Gastroesophageal sphincter (tissue), 4 donors: ENCODE measurements around the gene LEMD3. TPM values are rescaled to one million over a fixed set of nuclear protein-coding genes. Genes with fewer than 3 reads are reported as not detected.

Experiments
- ATAC-seq: fragments of 150-250 bp; one replicate; pipeline ENCODE4 v1.9.1; 2016; ENCODE audit warnings: mild to moderate bottlenecking, moderate library complexity
- H3K27ac ChIP-seq, 4 donors: fragments of 200-600 bp; sonication (generic) in 3 of 4; 1 replicate in 3 of 4; 2 replicates in 1 of 4; pipeline ENCODE4 v1.5.1; 2016 to 2019
- H3K27me3 ChIP-seq: fragments of 200-600 bp; sonication (generic); one replicate; pipeline ENCODE4 v1.5.1; 2019
- H3K36me3 ChIP-seq, 2 donors: fragments of 200-600 bp; sonication (generic); one replicate each; pipeline ENCODE4 v1.5.1; 2019; ENCODE audit warnings: control low read depth in 1 of 2
- H3K4me1 ChIP-seq, 3 donors: fragments of 200-600 bp; sonication (generic); 1 replicate in 2 of 3; 2 replicates in 1 of 3; pipeline ENCODE4 v1.5.1; 2016 to 2019; ENCODE audit warnings: control low read depth in 2 of 3
- H3K4me3 ChIP-seq, 2 donors: fragments of 200-600 bp; sonication (generic); one replicate each; pipeline ENCODE4 v1.5.1; 2019; ENCODE audit warnings: mild to moderate bottlenecking in 1 of 2, moderate library complexity in 1 of 2
- H3K9me3 ChIP-seq, 3 donors: fragments of 200-600 bp; sonication (generic); one replicate each; pipeline ENCODE4 v1.5.1; 2017 to 2019; ENCODE audit warnings: control low read depth in 2 of 3
- CTCF ChIP-seq, 4 experiments: fragments of 200-600 bp in 2 of 4; fragments of 450-650 bp in 2 of 4; sonication (generic) in 1 of 4; IDR thresholded peaks; one replicate each; pipeline ENCODE4 v1.5.1; 2017 to 2019; ENCODE audit warnings: antibody characterized with exemption in 4 of 4, mild to moderate bottlenecking in 2 of 4, moderate library complexity in 2 of 4
- EP300 ChIP-seq: sonication (generic); formaldehyde crosslinking; IDR thresholded peaks from one replicate; pipeline ENCODE4 v1.6.1; 2017; ENCODE audit warnings: antibody characterized with exemption, mild to moderate bottlenecking
- POLR2A ChIP-seq, 2 donors: fragments of 450-650 bp; IDR thresholded peaks; one replicate each; pipeline ENCODE4 v1.6.1; 2017; ENCODE audit warnings: antibody characterized with exemption in 2 of 2, mild to moderate bottlenecking in 2 of 2, moderate library complexity in 1 of 2
- POLR2AphosphoS5 ChIP-seq: sonication (generic); formaldehyde crosslinking; IDR thresholded peaks from one replicate; pipeline ENCODE4 v1.6.1; 2017; ENCODE audit warnings: antibody characterized with exemption
- WGBS, 2 donors: methylation state at CpG; one replicate each; pipeline ENCODE4 v1.1.5; 2018; ENCODE audit warnings: low coverage in 1 of 2; 5-methylcytosine and 5-hydroxymethylcytosine counted together
- total RNA-seq, 4 donors: library from RNA; depleted of rRNA; stranded (reverse); fragments of >200 nt; gene quantifications; one replicate each; pipeline ENCODE4 v1.1.0, GENCODE V29; 2016

The LEMD3 gene
- total RNA-seq, 4 donors from 2014 or later = 21.2 to 50.9 (median 23.4) TPM

GRCh38 chr12:65276916-65277530 lies 107.6 kb downstream of the LEMD3 start:
- no peaks in the 10 kb centered on the region for H3K36me3 ChIP-seq
- H3K4me1 ChIP-seq = peaks cover 5 to 36% (median 20%) of the 10 kb centered on the region in 3 donors
- H3K27ac ChIP-seq = peak overlapping the region in 1 of 4 donors; percentile 98
- ATAC-seq = no peak
- TF ChIP-seq POLR2AphosphoS5 (no peak), EP300 (no peak), POLR2A (IDR thresholded peaks at IDR 0.05) (no peak), CTCF (IDR thresholded peaks at IDR 0.05) (no peak)
- H3K9me3 ChIP-seq = no peaks in the 10 kb centered on the region
- H3K4me3 ChIP-seq = no peak overlapping the region
- H3K27me3 ChIP-seq = no peaks in the 10 kb centered on the region
- 56 to 63% methylated on average over 3 of the region's 3 CpGs for WGBS, 2 donors

- peak overlapping the region; percentile 89 to 90 for H3K4me3 ChIP-seq
- H3K27ac ChIP-seq = peak overlapping the region; percentile 95 to 100 (median 98)
- no peak for TF ChIP-seq POLR2AphosphoS5
- TF ChIP-seq CTCF (IDR thresholded peaks at IDR 0.05) = no peak
- no peak for TF ChIP-seq EP300
- no peak for TF ChIP-seq POLR2A (IDR thresholded peaks at IDR 0.05)
- peaks cover 5 to 46% (median 20%) of the 10 kb centered on the region in 3 donors for H3K4me1 ChIP-seq
- H3K27me3 ChIP-seq = no peaks in the 10 kb centered on the region
- H3K36me3 ChIP-seq = no peaks in the 10 kb centered on the region
- ATAC-seq = peak; percentile 1
- H3K9me3 ChIP-seq = no peaks in the 10 kb centered on the region
- WGBS, 2 donors = 6 to 25% methylated on average over 11 to 13 of the region's 23 CpGs
These were observed 108.7 kb downstream of the LEMD3 start for GRCh38 chr12:65277994-65278575.

GRCh38 chr12:65278576-65279368 lies 109.4 kb downstream of the LEMD3 start, which contains the start of gene MSRB3:
MSRB3 (plus strand) TSS chr12:65278683; CDS start chr12:65308580, 29,897 bp downstream.
- 0% methylated on average over 13 to 21 of the region's 85 CpGs for WGBS, 2 donors
- Histone ChIP-seq H3K27me3 (no peaks in the 10 kb centered on the region), H3K4me1 (peaks cover 5 to 53% (median 20%) of the 10 kb centered on the region in 3 donors), H3K4me3 (peak within 1 kb of the TSS; percentile 89 to 90), H3K36me3 (no peaks in the 10 kb centered on the region), H3K27ac (peak within 1 kb of the TSS; percentile 95 to 100 (median 98)), H3K9me3 (no peaks in the 10 kb centered on the region)
- peak; percentile 93 for ATAC-seq
- peak in 3 of 4 experiments; percentile 6 to 30 (median 27) for TF ChIP-seq CTCF (IDR thresholded peaks at IDR 0.05)
- TF ChIP-seq POLR2A (IDR thresholded peaks at IDR 0.05) = peak; percentile 75 to 80
- no peak for TF ChIP-seq EP300
- peak; percentile 87 for TF ChIP-seq POLR2AphosphoS5

- no peaks in the 10 kb centered on the region for H3K36me3 ChIP-seq
- TF ChIP-seq CTCF (IDR thresholded peaks at IDR 0.05) (no peak), POLR2A (IDR thresholded peaks at IDR 0.05) (no peak), POLR2AphosphoS5 (no peak), EP300 (no peak)
- H3K27me3 ChIP-seq = no peaks in the 10 kb centered on the region
- ATAC-seq = peak; percentile 62
- peak overlapping the region; percentile 89 to 90 for H3K4me3 ChIP-seq
- peak overlapping the region; percentile 95 to 100 (median 98) for H3K27ac ChIP-seq
- H3K9me3 ChIP-seq = no peaks in the 10 kb centered on the region
- 6 to 18% methylated on average over 10 to 12 of the region's 23 CpGs for WGBS, 2 donors
- peaks cover 7 to 60% (median 20%) of the 10 kb centered on the region in 3 donors for H3K4me1 ChIP-seq
These were observed 110.2 kb downstream of the LEMD3 start for GRCh38 chr12:65279369-65280112.
